WTC11 (cell line): ENCODE measurements around the gene TAOK2. TPM values are rescaled to one million over a fixed set of nuclear protein-coding genes. Genes with fewer than 3 reads are reported as not detected.
A peak's percentile ranks its signal among the peaks of the same experiment; 100 is the strongest.

Experiments used
- ATAC-seq: fragments of 200-7000 bp; cut with Tn5 transposase; 2 replicates; pipeline ENCODE4 v1.10.0; 2021; ENCODE audit warnings: mild to moderate bottlenecking, moderate library complexity
- CTCF ChIA-PET: fragments of 300-600 bp; sonication (Branson Sonifier 250); formaldehyde crosslinking; loops from one replicate; lab custom pipeline; 2021; ENCODE audit warnings: antibody characterized with exemption; lab: Charles Lee
- POLR2A ChIA-PET: fragments of 350-600 bp; sonication (Branson Sonifier 250); formaldehyde crosslinking; loops from one replicate; lab custom pipeline; 2021; ENCODE audit warnings: antibody characterized with exemption; lab: Charles Lee
- DNase-seq: peaks from one replicate; pipeline ENCODE4 v3.0.0; 2021; ENCODE audit warnings: low spot score
- H3K27ac Mint-ChIP-seq: 2 replicates; pipeline ENCODE4 v1.8.0; 2021; ENCODE audit warnings: mixed read lengths
- H3K27me3 Mint-ChIP-seq: 2 replicates; pipeline ENCODE4 v1.8.0; 2021; ENCODE audit warnings: low read depth, mild to moderate bottlenecking, moderate library complexity, mixed read lengths
- H3K36me3 Mint-ChIP-seq: 2 replicates; pipeline ENCODE4 v1.8.0; 2021; ENCODE audit warnings: mixed read lengths
- H3K4me1 Mint-ChIP-seq: 2 replicates; pipeline ENCODE4 v1.8.0; 2022; ENCODE audit warnings: mixed read lengths
- H3K4me3 Mint-ChIP-seq: 2 replicates; pipeline ENCODE4 v1.8.0; 2021; ENCODE audit warnings: mild to moderate bottlenecking, moderate library complexity, mixed read lengths
- H3K9me3 Mint-ChIP-seq: 2 replicates; pipeline ENCODE4 v1.8.0; 2021; ENCODE audit warnings: mixed read lengths
- ATF1 ChIP-seq: sonication (generic); formaldehyde crosslinking; IDR thresholded peaks from 2 replicates; pipeline ENCODE4 v1.8.1; 2023; ENCODE audit warnings: mild to moderate bottlenecking, moderate library complexity, missing genetic modification reagents
- EMX1 ChIP-seq: fragments of 250-450 bp; sonication (Bioruptor Pico); IDR thresholded peaks from 2 replicates; pipeline ENCODE4 v1.8.0; 2021; ENCODE audit warnings: mild to moderate bottlenecking
- ETV6 ChIP-seq: sonication (generic); formaldehyde crosslinking; IDR thresholded peaks from 2 replicates; pipeline ENCODE4 v1.8.1; 2022; ENCODE audit warnings: mild to moderate bottlenecking, missing genetic modification reagents
- GRHL2 ChIP-seq: fragments of 250-450 bp; sonication (Bioruptor Pico); IDR thresholded peaks from 2 replicates; pipeline ENCODE4 v1.8.0; 2022; ENCODE audit warnings: mild to moderate bottlenecking, moderate library complexity; ENCODE audit not compliant: insufficient replicate concordance, severe bottlenecking
- IRF2 ChIP-seq: sonication (generic); formaldehyde crosslinking; IDR thresholded peaks from 2 replicates; pipeline ENCODE4 v1.8.0; 2022; ENCODE audit warnings: low read depth, missing genetic modification reagents, borderline replicate concordance
- JAZF1 ChIP-seq: fragments of 250-450 bp; sonication (Bioruptor Pico); IDR thresholded peaks from 2 replicates; pipeline ENCODE4 v1.9.0; 2021; ENCODE audit warnings: moderate library complexity, mild to moderate bottlenecking, inconsistent platforms
- NFE2L1 ChIP-seq: sonication (generic); formaldehyde crosslinking; IDR thresholded peaks from 2 replicates; pipeline ENCODE4 v1.8.1; 2023; ENCODE audit warnings: missing genetic modification reagents
- PRRX2 ChIP-seq: fragments of 250-450 bp; sonication (Bioruptor Pico); IDR thresholded peaks from 2 replicates; pipeline ENCODE4 v1.8.0; 2021; ENCODE audit warnings: mild to moderate bottlenecking
- RORB ChIP-seq: fragments of 250-450 bp; sonication (Bioruptor Pico); IDR thresholded peaks from 2 replicates; pipeline ENCODE4 v1.9.0; 2021; ENCODE audit warnings: mild to moderate bottlenecking
- SOX15 ChIP-seq: fragments of 250-450 bp; sonication (Bioruptor Pico); IDR thresholded peaks from 2 replicates; pipeline ENCODE4 v1.9.0; 2021; ENCODE audit warnings: mild to moderate bottlenecking
- SP1 ChIP-seq: sonication (generic); formaldehyde crosslinking; conservative IDR thresholded peaks from 2 replicates; pipeline ENCODE4 v1.8.1; 2022; ENCODE audit warnings: missing genetic modification reagents
- TP53 ChIP-seq: sonication (generic); formaldehyde crosslinking; IDR thresholded peaks from 2 replicates; pipeline ENCODE4 v1.8.1; 2023; ENCODE audit warnings: mild to moderate bottlenecking, missing genetic modification reagents
- ZBTB21 ChIP-seq: sonication (generic); formaldehyde crosslinking; IDR thresholded peaks from 2 replicates; pipeline ENCODE4 v1.8.1; 2023; ENCODE audit warnings: mild to moderate bottlenecking, missing genetic modification reagents, borderline replicate concordance
- ZNF121 ChIP-seq: sonication (generic); formaldehyde crosslinking; IDR thresholded peaks from 2 replicates; pipeline ENCODE4 v1.8.0; 2023; ENCODE audit warnings: missing genetic modification reagents
- ZNF232 ChIP-seq: sonication (generic); formaldehyde crosslinking; IDR thresholded peaks from 2 replicates; pipeline ENCODE4 v1.8.0; 2022; ENCODE audit warnings: mild to moderate bottlenecking, missing genetic modification reagents
- total RNA-seq: library from RNA; stranded (reverse); gene quantifications from 3 replicates; pipeline ENCODE4 v1.2.3, GENCODE V29; 2021
- TF ChIP-seq, protein P1 (sequence below): sonication (generic); formaldehyde crosslinking; IDR thresholded peaks from 2 replicates; pipeline ENCODE4 v1.8.0; 2023; ENCODE audit warnings: missing genetic modification reagents
- TF ChIP-seq, protein P2 (sequence below): sonication (generic); formaldehyde crosslinking; IDR thresholded peaks from 2 replicates; pipeline ENCODE4 v1.8.1; 2023; ENCODE audit warnings: mild to moderate bottlenecking, moderate library complexity, missing genetic modification reagents
- TF ChIP-seq, protein P3 (sequence below): sonication (generic); formaldehyde crosslinking; IDR thresholded peaks from 2 replicates; pipeline ENCODE4 v1.8.1; 2022; ENCODE audit warnings: mild to moderate bottlenecking, missing genetic modification reagents, moderate library complexity, borderline replicate concordance
- TF ChIP-seq, protein P4 (sequence below): sonication (generic); formaldehyde crosslinking; IDR thresholded peaks from 2 replicates; pipeline ENCODE4 v1.8.1; 2023; ENCODE audit warnings: mild to moderate bottlenecking, missing genetic modification reagents
- TF ChIP-seq, protein P5 (sequence below): fragments of 250-450 bp; sonication (Bioruptor Pico); IDR thresholded peaks from 2 replicates; pipeline ENCODE4 v1.9.0; 2021; ENCODE audit warnings: mild to moderate bottlenecking
- TF ChIP-seq, protein P6 (sequence below): fragments of 200-600 bp; IDR thresholded peaks from 2 replicates; pipeline ENCODE4 v1.8.0; 2022; ENCODE audit warnings: antibody characterized with exemption
- TF ChIP-seq, protein P7 (sequence below): sonication (generic); formaldehyde crosslinking; IDR thresholded peaks from 2 replicates; pipeline ENCODE4 v1.8.1; 2022; ENCODE audit warnings: low read depth, missing genetic modification reagents, borderline replicate concordance
- TF ChIP-seq, protein P8 (sequence below): fragments of 250-450 bp; sonication (Bioruptor Pico); IDR thresholded peaks from 2 replicates; pipeline ENCODE4 v1.8.0; 2021; ENCODE audit warnings: mild to moderate bottlenecking

Gene TAOK2
- total RNA-seq, 1 experiment from 2014 or later, result 42.4 TPM

DNA sequence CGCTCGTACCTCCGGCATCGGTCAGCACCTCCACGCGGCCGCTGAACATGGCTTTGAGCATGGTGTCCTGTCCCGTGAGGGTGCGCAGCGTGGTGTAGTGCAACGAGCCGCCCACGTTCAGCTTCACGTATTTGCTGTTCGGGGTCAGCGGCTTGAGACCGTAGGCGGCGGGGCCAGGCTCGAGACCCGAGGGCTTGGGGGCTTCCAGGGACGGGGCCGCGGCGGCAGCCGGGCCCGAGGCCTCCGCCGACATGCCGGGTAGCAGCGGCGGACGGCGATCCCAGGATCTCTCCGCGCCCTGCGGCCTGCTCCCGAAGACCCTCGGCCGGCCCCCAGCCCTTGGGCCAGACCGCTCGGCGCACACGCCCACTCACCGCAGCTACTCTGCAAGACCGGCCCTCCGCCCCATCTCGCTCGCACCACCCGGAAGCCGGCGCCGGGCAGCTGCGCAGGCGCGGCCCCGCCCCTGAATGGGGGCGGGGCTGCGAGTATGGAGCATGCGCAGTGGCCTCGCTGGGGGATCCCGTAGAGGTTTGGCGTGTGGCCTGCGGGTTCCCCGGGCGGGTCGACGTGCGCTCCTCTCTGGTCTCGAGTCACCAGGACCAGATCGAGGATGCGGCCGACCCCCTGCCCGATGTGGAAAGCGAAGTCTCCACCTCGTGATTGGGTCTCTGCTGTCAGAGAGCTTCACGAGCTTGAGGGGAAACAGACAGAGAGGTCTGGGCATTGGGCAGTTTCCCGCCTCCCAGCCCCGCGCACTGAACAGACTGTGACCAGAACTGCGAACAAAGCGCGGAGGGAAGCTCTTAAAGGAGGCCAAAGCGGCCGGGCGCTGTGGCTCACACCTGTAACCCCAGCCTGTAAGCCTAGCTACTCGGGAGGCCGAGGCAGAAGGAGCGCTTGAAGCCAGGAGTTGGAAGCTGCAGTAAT is 47.6 kb upstream of the TAOK2 start, which contains the start of gene KCTD13 (continued):
- TF ChIP-seq, protein P1, sequence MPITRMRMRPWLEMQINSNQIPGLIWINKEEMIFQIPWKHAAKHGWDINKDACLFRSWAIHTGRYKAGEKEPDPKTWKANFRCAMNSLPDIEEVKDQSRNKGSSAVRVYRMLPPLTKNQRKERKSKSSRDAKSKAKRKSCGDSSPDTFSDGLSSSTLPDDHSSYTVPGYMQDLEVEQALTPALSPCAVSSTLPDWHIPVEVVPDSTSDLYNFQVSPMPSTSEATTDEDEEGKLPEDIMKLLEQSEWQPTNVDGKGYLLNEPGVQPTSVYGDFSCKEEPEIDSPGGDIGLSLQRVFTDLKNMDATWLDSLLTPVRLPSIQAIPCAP (CRISPR knock-in tag), result peak; percentile 65; the same call in 1 of the 2 replicates
- TF ChIP-seq ZNF121, result 0 out of 2 replicates have a peak, but pooled peaks have one; percentile 7
- TF ChIP-seq GRHL2 (CRISPR knock-in tag), result no peak
- no peak for TF ChIP-seq NFE2L1 (CRISPR knock-in tag)
- TF ChIP-seq TP53, result peak; percentile 77
- no peak for TF ChIP-seq ZBTB21 (CRISPR knock-in tag)
- TF ChIP-seq, protein P2, sequence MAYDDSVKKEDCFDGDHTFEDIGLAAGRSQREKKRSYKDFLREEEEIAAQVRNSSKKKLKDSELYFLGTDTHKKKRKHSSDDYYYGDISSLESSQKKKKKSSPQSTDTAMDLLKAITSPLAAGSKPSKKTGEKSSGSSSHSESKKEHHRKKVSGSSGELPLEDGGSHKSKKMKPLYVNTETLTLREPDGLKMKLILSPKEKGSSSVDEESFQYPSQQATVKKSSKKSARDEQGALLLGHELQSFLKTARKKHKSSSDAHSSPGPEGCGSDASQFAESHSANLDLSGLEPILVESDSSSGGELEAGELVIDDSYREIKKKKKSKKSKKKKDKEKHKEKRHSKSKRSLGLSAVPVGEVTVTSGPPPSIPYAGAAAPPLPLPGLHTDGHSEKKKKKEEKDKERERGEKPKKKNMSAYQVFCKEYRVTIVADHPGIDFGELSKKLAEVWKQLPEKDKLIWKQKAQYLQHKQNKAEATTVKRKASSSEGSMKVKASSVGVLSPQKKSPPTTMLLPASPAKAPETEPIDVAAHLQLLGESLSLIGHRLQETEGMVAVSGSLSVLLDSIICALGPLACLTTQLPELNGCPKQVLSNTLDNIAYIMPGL (CRISPR knock-in tag), result peak; percentile 49; the same call in 1 of the 2 replicates
- 0 out of 2 replicates have a peak, but pooled peaks have one; percentile 31 for TF ChIP-seq ATF1 (CRISPR knock-in tag)
- TF ChIP-seq IRF2 (CRISPR knock-in tag), result no peak
- TF ChIP-seq JAZF1 (CRISPR knock-in tag), result no peak
- TF ChIP-seq PRRX2 (CRISPR knock-in tag), result no peak
- TF ChIP-seq, protein P3, sequence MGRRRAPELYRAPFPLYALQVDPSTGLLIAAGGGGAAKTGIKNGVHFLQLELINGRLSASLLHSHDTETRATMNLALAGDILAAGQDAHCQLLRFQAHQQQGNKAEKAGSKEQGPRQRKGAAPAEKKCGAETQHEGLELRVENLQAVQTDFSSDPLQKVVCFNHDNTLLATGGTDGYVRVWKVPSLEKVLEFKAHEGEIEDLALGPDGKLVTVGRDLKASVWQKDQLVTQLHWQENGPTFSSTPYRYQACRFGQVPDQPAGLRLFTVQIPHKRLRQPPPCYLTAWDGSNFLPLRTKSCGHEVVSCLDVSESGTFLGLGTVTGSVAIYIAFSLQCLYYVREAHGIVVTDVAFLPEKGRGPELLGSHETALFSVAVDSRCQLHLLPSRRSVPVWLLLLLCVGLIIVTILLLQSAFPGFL (CRISPR knock-in tag), result no peak
- peak; percentile 88 for TF ChIP-seq SP1 (CRISPR knock-in tag)
- TF ChIP-seq ZNF232 (CRISPR knock-in tag), result no peak
- TF ChIP-seq, protein P4, sequence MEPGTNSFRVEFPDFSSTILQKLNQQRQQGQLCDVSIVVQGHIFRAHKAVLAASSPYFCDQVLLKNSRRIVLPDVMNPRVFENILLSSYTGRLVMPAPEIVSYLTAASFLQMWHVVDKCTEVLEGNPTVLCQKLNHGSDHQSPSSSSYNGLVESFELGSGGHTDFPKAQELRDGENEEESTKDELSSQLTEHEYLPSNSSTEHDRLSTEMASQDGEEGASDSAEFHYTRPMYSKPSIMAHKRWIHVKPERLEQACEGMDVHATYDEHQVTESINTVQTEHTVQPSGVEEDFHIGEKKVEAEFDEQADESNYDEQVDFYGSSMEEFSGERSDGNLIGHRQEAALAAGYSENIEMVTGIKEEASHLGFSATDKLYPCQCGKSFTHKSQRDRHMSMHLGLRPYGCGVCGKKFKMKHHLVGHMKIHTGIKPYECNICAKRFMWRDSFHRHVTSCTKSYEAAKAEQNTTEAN (CRISPR knock-in tag), result peak; percentile 58; the same call in 1 of the 2 replicates
- TF ChIP-seq ETV6 (CRISPR knock-in tag), result peak; percentile 82
- TF ChIP-seq, all 79 proteins: peak for 16

DNA sequence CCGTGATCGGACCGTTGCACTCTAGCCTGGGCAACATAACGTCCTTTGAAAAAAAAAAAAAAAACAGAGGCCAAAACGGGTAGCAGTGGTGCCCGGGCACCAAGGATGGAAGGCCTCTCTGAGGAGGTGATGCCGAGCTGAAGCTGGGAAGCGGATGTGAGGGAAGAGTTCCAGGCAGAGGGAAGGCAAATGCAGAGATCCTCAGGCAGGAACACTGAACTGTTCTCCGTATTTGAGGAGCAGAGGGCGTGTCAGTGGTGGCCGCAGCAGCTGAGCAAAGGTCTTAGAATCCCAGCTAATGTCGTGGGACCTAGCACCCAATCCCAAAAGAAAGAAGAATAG is 47.0 kb upstream of the TAOK2 start:
- ChIA-PET CTCF (interaction anchor here (0.6 to 1.9 kb wide), 13 partner anchors 12 to 255 kb away, joined by 3 to 16 read pairs (median 4); partner anchors contain the start of genes ASPHD1, SEZ6L2, TLCD3B and TMEM219), POLR2A (interaction anchor here (0.6 to 2.5 kb wide), 10 partner anchors 11 to 860 kb away, joined by 3 to 14 read pairs (median 6); partner anchors contain the start of genes ASPHD1, SEZ6L2, TAOK2 and TMEM219)
- DNase-seq (no peak), ATAC-seq (peak; percentile 6)
- H3K27me3 Mint-ChIP-seq, result no peaks in the 10 kb centered on the region; the same call in 1 of the 2 replicates
- H3K36me3 Mint-ChIP-seq, result no peaks in the 10 kb centered on the region; the same call in 1 of the 2 replicates
- H3K9me3 Mint-ChIP-seq, result no peaks in the 10 kb centered on the region
- peak overlapping the region; percentile 93 for H3K4me3 Mint-ChIP-seq
- peak overlapping the region; percentile 97; the same call in 1 of the 2 replicates for H3K27ac Mint-ChIP-seq
- peaks cover 18% of the 10 kb centered on the region for H3K4me1 Mint-ChIP-seq
- TF ChIP-seq ZBTB21 (CRISPR knock-in tag), result no peak
- TF ChIP-seq, protein P5, sequence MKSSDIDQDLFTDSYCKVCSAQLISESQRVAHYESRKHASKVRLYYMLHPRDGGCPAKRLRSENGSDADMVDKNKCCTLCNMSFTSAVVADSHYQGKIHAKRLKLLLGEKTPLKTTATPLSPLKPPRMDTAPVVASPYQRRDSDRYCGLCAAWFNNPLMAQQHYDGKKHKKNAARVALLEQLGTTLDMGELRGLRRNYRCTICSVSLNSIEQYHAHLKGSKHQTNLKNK (CRISPR knock-in tag), result no peak
- TF ChIP-seq, protein P6, sequence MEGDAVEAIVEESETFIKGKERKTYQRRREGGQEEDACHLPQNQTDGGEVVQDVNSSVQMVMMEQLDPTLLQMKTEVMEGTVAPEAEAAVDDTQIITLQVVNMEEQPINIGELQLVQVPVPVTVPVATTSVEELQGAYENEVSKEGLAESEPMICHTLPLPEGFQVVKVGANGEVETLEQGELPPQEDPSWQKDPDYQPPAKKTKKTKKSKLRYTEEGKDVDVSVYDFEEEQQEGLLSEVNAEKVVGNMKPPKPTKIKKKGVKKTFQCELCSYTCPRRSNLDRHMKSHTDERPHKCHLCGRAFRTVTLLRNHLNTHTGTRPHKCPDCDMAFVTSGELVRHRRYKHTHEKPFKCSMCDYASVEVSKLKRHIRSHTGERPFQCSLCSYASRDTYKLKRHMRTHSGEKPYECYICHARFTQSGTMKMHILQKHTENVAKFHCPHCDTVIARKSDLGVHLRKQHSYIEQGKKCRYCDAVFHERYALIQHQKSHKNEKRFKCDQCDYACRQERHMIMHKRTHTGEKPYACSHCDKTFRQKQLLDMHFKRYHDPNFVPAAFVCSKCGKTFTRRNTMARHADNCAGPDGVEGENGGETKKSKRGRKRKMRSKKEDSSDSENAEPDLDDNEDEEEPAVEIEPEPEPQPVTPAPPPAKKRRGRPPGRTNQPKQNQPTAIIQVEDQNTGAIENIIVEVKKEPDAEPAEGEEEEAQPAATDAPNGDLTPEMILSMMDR, result no peak
- no peak for TF ChIP-seq ATF1 (CRISPR knock-in tag)
- TF ChIP-seq, protein P4 (CRISPR knock-in tag), result no peak
- no peak for TF ChIP-seq RORB (CRISPR knock-in tag)
- TF ChIP-seq SOX15 (CRISPR knock-in tag), result no peak
- no peak for TF ChIP-seq GRHL2 (CRISPR knock-in tag)
- TF ChIP-seq, protein P7, sequence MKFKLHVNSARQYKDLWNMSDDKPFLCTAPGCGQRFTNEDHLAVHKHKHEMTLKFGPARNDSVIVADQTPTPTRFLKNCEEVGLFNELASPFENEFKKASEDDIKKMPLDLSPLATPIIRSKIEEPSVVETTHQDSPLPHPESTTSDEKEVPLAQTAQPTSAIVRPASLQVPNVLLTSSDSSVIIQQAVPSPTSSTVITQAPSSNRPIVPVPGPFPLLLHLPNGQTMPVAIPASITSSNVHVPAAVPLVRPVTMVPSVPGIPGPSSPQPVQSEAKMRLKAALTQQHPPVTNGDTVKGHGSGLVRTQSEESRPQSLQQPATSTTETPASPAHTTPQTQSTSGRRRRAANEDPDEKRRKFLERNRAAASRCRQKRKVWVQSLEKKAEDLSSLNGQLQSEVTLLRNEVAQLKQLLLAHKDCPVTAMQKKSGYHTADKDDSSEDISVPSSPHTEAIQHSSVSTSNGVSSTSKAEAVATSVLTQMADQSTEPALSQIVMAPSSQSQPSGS (CRISPR knock-in tag), result no peak
- TF ChIP-seq EMX1, result no peak
- TF ChIP-seq, protein P8, sequence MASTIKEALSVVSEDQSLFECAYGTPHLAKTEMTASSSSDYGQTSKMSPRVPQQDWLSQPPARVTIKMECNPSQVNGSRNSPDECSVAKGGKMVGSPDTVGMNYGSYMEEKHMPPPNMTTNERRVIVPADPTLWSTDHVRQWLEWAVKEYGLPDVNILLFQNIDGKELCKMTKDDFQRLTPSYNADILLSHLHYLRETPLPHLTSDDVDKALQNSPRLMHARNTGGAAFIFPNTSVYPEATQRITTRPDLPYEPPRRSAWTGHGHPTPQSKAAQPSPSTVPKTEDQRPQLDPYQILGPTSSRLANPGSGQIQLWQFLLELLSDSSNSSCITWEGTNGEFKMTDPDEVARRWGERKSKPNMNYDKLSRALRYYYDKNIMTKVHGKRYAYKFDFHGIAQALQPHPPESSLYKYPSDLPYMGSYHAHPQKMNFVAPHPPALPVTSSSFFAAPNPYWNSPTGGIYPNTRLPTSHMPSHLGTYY (CRISPR knock-in tag), result no peak
